Frontal cortex (tissue), 4 donors: ENCODE results near the gene COMMD9. TPM values are rescaled to one million over a fixed set of nuclear protein-coding genes. Genes with fewer than 3 reads are reported as not detected.

Experiments used
- DNase-seq, 2 donors: peaks; one replicate each; pipeline ENCODE4 v3.0.0; 2012; ENCODE audit warnings: low spot score in 2 of 2
- FAIRE-seq: peaks from 2 replicates; lab custom pipeline; 2012; peaks lifted over from hg19 to GRCh38; lab: Jason Lieb, UNC
- total RNA-seq: library from RNA; depleted of rRNA; stranded (reverse); fragments of >200 nt; gene quantifications from one replicate; pipeline ENCODE4 v1.2.3, GENCODE V29; 2014
- donor health status: control.
- donor health status: control.
- donor health status: control.

The COMMD9 gene
- total RNA-seq, 1 donor from 2014 or later: 22.8 TPM

DNA sequence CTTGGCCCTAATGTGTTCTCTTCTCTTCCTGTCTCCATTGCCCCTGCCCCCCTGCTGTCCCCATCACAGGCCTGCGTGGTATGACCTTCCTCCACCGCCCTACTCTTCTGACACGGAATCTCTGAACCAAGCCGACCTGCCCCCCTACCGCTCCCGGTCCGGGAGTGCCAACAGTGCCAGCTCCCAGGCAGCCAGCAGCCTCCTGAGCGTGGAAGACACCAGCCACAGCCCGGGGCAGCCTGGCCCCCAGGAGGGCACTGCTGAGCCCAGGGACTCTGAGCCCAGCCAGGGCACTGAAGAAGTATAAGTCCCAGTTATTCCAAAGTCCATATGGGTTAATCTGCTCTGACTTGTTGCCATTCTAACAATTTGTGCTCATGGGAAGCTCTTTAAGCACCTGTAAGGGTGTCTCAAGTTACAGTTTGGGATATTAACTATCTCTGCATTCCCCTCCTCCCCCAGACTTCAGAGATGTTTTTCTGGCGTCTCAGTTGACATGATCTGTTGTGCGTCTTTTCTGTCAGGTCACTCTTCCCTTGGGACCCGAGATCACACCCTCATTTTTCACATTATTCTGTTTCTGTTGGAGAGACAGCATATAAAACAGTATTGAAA lies 60.0 kb downstream of the COMMD9 start:
- FAIRE-seq: no peak
- DNase-seq: no peak

DNA sequence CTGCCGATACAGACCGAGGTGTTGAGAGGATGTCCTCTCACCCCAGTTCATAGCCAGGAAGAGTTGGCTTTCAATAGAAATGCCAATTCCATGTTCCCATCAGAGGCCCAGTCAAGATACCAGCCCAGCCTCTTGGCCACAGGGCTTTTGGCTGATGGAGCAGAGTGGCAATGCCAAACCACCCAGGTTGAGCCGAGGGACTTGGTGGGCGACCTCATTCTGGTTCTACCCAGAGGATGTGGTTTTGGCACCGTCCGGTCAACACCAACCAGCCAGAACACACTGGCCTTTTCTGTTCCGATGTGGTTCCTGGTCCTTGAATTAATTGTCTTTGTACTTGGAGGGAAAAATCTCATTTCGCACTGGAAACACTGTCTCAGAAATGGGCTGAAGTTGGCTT lies 60.5 kb downstream of the COMMD9 start:
- no peak for FAIRE-seq

DNA sequence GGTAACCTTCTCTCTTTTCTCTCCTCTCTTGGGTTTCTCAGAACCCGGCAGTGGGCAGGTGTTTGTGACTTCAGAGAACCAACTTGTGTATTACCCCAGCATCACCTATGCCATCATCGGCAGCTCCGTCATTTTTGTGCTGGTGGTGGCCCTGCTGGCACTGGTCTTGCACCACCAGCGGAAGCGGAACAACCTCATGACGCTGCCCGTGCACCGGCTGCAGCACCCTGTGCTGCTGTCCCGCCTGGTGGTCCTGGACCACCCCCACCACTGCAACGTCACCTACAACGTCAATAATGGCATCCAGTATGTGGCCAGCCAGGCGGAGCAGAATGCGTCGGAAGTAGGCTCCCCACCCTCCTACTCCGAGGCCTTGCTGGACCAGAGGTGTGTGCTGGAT lies 62.2 kb downstream of the COMMD9 start:
- DNase-seq (no peak), FAIRE-seq (no peak)

More for the DNA sequence above, 60.5 kb downstream of the COMMD9 start:
- no peak for DNase-seq

DNA sequence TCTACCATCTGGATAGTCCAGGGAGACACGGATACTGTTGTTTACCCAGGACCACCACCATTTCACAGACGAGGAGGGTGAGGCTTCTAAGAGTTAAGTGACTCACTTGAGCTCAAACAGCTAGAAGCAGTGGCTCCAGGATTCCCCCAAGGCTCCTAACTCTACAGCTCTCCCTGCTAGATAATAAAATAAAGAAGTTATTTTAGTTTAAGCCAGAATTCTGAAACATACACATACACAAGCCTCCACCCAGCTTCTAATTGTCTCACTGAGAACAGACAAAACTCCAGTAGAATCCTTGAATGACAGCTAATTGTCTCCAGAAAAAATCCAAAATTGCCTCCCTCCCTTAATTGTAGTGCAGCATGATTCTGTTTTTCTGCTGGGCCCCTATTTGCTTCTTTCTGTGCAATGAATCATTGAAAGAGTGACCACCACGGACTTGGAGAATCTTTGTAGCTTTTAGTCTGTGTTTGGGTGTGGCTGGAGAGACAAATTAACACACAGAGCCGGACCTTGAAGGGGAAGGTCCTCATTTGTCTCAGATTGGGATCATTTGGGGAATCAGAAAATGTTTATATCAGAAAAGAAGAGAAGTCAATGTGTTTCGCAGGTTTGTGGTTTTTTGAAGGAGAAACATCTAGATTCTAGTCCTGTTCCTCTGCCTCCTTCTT lies 64.9 kb downstream of the COMMD9 start:
- FAIRE-seq: no peak
- DNase-seq: no peak

DNA sequence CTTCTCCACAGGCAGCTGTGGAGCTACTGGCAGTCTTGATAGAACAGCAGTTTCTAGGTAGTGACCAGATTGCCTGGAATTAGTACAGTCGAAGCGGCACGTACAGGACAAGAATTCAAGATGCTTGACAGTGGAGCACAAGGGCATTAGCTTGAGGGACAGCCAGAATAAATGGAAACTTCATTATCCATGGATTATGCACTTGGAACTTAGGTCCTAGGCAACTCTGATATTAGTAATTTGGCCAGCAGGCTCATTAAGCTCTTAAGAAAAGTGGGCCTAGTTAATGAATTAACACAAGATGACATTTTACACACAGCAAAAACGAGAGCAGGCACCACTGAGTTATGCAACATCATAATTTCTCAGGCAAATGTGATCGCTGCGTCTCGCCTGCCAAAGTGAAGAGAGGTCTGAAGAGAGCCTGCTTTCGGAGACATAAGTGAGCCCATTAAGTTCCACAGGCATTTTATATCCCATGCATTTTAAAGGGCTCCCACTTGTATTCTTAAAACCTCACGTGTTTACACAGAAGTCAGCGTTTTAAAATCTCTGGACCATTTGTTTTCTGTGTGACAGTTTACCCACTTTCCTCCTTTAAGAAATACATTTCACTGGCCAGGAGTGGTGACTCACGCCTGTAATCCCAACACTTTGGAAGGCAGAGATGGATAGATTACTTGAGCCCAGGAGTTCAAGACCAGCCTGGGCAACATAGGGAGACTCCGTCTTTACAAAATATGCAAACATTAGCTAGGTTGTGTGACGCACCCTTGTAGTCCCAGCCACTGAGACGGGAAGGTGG lies 66.2 kb downstream of the COMMD9 start:
- DNase-seq (no peak), FAIRE-seq (no peak)

Other genes starting within 250 kb of the COMMD9 start
- 5.7 TPM for gene PRR5L, start 6.9 kb upstream of the COMMD9 start, total RNA-seq
- 13.0 TPM for gene TRAF6, start 220.8 kb upstream of the COMMD9 start, total RNA-seq